Gastrocnemius medialis (tissue), 4 donors: ENCODE data around the gene DPCD.

Experiments
- CTCF ChIP-seq, 5 experiments: fragments of 450-650 bp in 3 of 5; fragments of 200-600 bp in 2 of 5; sonication (generic) in 2 of 5; IDR thresholded peaks in 4 of 5; conservative IDR thresholded peaks in 1 of 5; 1 replicate in 4 of 5; 2 replicates in 1 of 5; pipeline ENCODE4 v1.5.1; 2016 to 2019; ENCODE audit warnings: antibody characterized with exemption in 5 of 5, mild to moderate bottlenecking in 3 of 5, moderate library complexity in 3 of 5
- POLR2A ChIP-seq, 2 donors: fragments of 450-650 bp; IDR thresholded peaks; one replicate each; pipeline ENCODE4 v1.6.1; 2017; ENCODE audit warnings: antibody characterized with exemption in 2 of 2, mild to moderate bottlenecking in 2 of 2, moderate library complexity in 2 of 2

GRCh38 chr10:101624526-101625102 is 36.5 kb downstream of the DPCD start:
- no peak for TF ChIP-seq CTCF (IDR thresholded peaks at IDR 0.05 in 4 of 5, conservative IDR thresholded peaks at IDR 0.05 in 1 of 5)
- TF ChIP-seq POLR2A (IDR thresholded peaks at IDR 0.05), result no peak
